Measurements from ENCODE around the gene GPR137B.

- no peak for TF ChIP-seq CTCF (IDR thresholded peaks at IDR 0.05)
- no peak for TF ChIP-seq POLR2A (IDR thresholded peaks at IDR 0.05)
Measured at GRCh38 chr1:236168716-236169429, 26.5 kb downstream of the GPR137B start.
